ENCODE results near the gene NDUFS6.

The NDUFS6 gene

DNA sequence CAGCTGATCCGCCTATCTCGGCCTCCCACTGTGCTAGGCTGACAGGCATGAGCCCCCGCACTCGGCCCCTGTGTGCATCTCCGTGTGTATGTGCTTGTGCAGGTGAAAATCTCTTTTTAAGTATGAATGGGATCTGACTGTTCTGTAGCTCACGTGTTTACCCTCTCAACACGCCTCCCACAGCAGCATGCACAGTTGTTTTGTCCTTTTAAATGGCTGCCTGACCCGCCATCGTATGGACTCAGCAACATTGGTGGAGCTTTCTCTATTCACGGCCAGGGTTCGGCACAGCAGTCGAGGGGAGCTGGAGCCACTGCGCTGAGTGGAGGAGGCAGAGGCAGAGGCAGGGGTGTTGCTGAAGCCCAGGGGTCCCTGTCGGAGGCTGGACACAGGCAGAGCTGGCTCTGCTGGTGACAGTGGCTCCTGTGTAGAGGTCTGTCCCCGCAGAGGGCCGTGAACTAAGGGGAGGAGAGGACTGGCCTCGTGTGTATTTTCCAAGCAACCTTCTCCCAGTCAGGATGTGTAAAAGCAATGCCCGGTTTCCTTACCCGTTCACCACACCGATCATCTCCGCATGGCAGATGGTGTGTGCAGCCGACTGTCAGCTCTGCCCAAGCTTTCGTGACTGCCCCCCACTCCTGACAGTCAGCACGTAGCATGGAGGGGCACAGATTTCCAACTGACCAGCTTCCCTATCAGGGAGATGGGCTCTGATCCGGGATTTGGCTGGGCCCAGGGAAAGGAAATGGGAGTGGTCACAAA lies 38.9 kb upstream of the NDUFS6 start:
- DNase-seq (ENCODE audit: low read depth) = no peak
- TF ChIP-seq, protein P1, sequence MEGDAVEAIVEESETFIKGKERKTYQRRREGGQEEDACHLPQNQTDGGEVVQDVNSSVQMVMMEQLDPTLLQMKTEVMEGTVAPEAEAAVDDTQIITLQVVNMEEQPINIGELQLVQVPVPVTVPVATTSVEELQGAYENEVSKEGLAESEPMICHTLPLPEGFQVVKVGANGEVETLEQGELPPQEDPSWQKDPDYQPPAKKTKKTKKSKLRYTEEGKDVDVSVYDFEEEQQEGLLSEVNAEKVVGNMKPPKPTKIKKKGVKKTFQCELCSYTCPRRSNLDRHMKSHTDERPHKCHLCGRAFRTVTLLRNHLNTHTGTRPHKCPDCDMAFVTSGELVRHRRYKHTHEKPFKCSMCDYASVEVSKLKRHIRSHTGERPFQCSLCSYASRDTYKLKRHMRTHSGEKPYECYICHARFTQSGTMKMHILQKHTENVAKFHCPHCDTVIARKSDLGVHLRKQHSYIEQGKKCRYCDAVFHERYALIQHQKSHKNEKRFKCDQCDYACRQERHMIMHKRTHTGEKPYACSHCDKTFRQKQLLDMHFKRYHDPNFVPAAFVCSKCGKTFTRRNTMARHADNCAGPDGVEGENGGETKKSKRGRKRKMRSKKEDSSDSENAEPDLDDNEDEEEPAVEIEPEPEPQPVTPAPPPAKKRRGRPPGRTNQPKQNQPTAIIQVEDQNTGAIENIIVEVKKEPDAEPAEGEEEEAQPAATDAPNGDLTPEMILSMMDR (IDR thresholded peaks at IDR 0.05; ENCODE audit: low read length, missing control alignments) = no peak

DNA sequence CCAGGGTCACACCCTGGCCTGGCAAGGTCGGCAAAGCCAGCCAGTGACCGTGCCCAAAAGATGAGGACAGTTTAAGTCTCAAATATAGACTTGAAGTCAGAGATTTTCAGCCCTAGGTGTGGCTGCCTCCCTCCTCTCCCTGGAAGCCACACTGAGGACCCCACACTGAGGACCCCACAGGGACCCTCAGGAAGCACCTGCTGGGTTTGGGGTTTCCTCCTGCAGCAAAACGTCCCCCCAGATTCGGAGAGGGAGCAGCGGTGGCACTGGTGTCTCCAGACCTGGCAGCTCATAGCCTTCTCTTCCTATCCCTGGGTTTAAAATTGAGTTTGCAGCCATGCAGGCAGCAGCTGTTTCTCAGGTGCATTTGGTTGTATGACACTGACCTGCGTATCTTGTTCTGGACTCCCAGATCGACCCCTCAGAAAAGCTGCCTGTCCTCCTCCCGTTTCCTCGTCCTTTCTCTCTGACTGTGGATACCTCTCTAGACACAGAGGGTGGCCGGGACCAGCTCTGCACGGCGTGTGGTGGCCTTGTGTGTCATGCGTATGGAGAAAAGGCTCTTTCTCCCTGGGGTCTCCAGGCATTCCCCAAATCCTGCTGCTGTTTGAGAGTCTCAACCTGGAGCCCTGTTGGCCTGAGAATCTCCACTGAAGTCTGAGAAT lies 38.2 kb upstream of the NDUFS6 start:
- no peak for DNase-seq (ENCODE audit: low read depth)
- H3K4me3 ChIP-seq (replicated peaks; ENCODE audit: low read depth, low read length) = no peak overlapping the region
- TF ChIP-seq, protein P1 (IDR thresholded peaks at IDR 0.05; ENCODE audit: low read length, missing control alignments) = no peak

More for the DNA sequence above, 38.9 kb upstream of the NDUFS6 start:
- H3K4me3 ChIP-seq (replicated peaks; ENCODE audit: low read depth, low read length) = no peak overlapping the region

DNA sequence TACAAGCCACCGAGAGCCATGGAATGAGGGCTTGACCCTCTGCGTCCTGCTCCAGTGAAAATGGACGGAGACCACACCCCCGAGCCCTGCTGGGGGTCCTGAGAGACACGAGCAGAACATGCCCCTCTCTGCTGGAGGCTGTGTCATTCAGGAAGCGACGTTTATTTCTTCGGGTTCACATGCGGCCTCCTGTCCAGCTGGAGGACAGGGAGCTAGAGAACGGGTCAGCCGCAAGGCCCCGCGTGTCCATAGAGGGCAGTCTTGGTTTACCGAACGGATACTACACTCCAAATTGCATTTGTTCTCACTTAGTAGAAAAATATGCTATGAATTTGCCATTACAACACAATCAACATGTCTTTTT lies 37.7 kb upstream of the NDUFS6 start:
- peak; percentile 83 for DNase-seq (ENCODE audit: low read depth)
- H3K4me3 ChIP-seq (replicated peaks; ENCODE audit: low read depth, low read length) = no peak overlapping the region
- TF ChIP-seq, protein P1 (IDR thresholded peaks at IDR 0.05; ENCODE audit: low read length, missing control alignments) = peak; percentile 95

DNA sequence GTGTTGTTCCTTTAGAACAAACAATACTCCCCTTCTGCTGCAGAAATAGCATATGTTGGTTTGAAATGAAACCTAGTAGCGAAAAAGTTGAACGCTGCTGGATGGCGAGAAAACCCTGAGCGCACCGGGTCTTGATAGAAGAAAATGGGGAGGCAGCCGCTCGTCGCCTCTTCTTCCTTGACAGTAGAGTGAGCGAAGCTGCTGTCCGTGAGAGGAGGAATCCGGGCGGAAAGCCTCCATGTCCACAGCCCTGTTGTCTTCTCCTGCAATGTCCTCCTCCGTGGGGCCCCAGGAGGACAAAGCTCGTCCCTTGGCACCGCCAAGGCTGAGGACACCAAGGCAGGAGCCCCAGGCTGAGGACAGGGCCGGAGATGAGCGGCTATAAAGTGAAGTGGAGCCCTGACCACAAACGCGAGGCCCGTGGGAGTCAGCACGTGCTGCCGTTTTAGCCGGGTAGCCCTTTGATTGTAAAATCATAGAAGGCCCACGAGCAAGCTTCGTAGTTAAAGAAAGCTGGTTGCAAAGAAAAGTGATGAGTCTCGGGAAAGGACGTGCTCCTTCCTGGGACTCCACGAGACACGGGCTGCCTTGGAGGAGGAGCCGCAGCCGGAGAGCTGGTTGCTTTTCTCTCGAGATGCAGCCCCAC lies 37.1 kb upstream of the NDUFS6 start:
- TF ChIP-seq, protein P1 (IDR thresholded peaks at IDR 0.05; ENCODE audit: low read length, missing control alignments) = no peak
- DNase-seq (ENCODE audit: low read depth) = no peak
- H3K4me3 ChIP-seq (replicated peaks; ENCODE audit: low read depth, low read length) = no peak overlapping the region

DNA sequence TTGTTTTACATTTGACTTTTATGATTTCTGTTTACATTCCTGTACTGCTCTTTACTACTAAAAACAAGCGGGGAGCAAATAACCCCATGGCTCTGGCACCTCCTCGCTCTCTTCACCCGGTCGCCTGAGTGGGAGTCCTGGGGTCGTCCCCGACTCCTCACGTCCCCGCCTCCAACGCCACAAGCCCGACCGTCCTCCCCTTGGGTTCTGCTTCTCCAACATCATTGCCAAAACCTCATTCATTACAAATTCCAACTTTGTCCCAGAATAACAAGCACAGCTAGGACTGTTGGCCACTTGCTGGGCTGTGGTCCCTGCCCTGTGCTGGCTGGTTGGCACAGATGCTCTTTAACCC lies 36.6 kb upstream of the NDUFS6 start:
- TF ChIP-seq, protein P1 (IDR thresholded peaks at IDR 0.05; ENCODE audit: low read length, missing control alignments) = no peak
- DNase-seq (ENCODE audit: low read depth) = no peak
- H3K4me3 ChIP-seq (replicated peaks; ENCODE audit: low read depth, low read length) = no peak overlapping the region

DNA sequence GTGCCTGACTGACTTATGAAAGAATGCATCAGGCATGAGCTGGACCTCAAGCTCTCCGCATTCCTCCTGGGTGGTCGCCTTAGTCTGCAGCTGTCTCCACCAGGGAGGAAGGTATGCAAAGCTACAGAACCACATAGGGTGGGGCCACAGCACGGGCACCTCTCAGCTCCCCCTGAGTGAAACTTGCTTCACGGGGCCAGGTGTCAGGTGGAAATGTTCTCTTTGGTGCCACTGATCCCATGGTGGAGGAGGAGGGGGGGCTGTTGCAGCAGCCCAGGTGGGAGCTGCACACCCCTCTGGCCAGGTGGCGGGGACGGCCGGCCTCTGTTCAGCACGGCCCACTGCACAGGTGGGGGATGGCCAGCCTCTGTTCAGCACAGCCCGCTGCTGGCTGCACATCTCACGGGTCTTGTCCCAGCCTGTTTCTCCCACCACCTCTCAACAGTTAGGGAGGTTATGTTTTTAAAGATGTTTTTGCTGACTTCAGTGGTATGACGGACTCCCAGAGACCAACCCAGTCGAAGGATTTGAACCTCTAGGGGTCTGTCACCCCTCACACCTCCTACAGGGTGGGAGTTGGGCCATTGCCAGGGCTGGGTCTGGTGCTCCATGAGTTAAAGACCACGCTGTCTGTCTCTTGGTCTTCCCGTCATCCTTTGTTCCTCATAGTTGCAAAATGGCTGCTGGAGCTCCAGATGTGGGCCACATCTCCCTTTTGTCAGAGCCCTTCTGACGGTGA lies 35.9 kb upstream of the NDUFS6 start:
- DNase-seq (ENCODE audit: low read depth) = no peak
- TF ChIP-seq, protein P1 (IDR thresholded peaks at IDR 0.05; ENCODE audit: low read length, missing control alignments) = no peak
- H3K4me3 ChIP-seq (replicated peaks; ENCODE audit: low read depth, low read length) = no peak overlapping the region

All from fibroblast of pulmonary artery (primary cell).